Measurements from ENCODE around the gene YWHAH.
A peak's percentile ranks its signal among the peaks of the same experiment; 100 is the strongest.

YWHAH gene

GRCh38 chr22:31923747-31924146 is 20.6 kb upstream of the YWHAH start:
- DNase-seq: no peak

GRCh38 chr22:31925056-31925455 is 19.3 kb upstream of the YWHAH start:
- DNase-seq: no peak

GRCh38 chr22:31926024-31926423 is 18.3 kb upstream of the YWHAH start:
- no peak for DNase-seq

GRCh38 chr22:31926969-31927368 is 17.4 kb upstream of the YWHAH start:
- DNase-seq: no peak

GRCh38 chr22:31927562-31927961 is 16.8 kb upstream of the YWHAH start:
- no peak for DNase-seq

GRCh38 chr22:31929167-31929930 is 15.0 kb upstream of the YWHAH start:
- no peak for DNase-seq

GRCh38 chr22:31932863-31933262 is 11.5 kb upstream of the YWHAH start:
- DNase-seq: no peak

- DNase-seq: no peak
Measured at GRCh38 chr22:31933406-31933805, 10.9 kb upstream of the YWHAH start.

- no peak for DNase-seq
Measured at GRCh38 chr22:31933816-31934482, 10.4 kb upstream of the YWHAH start.

- DNase-seq: no peak
Measured at GRCh38 chr22:31935961-31936635, 8.2 kb upstream of the YWHAH start.

- DNase-seq: no peak
Measured at GRCh38 chr22:31937341-31937740, 7.0 kb upstream of the YWHAH start.

GRCh38 chr22:31938296-31938695 is 6.0 kb upstream of the YWHAH start:
- no peak for DNase-seq

- DNase-seq: no peak
Measured at GRCh38 chr22:31940506-31940905, 3.8 kb upstream of the YWHAH start.

- DNase-seq: no peak
Measured at GRCh38 chr22:31942091-31942490, 2.2 kb upstream of the YWHAH start.

- DNase-seq: no peak
Measured at GRCh38 chr22:31943206-31943977, 943 bp upstream of the YWHAH start.

- DNase-seq: peak in 1 of 2 experiments; percentile 46
Measured at GRCh38 chr22:31944700-31945442, 536 bp downstream of the YWHAH start.

- peak in 1 of 2 experiments; percentile 14 for DNase-seq
Measured at GRCh38 chr22:31945443-31945855, 1.1 kb downstream of the YWHAH start.

- DNase-seq: peak in 1 of 2 experiments; percentile 31
Measured at GRCh38 chr22:31945971-31946680, 1.8 kb downstream of the YWHAH start.

- peak in 1 of 2 experiments; percentile 38 for DNase-seq
Measured at GRCh38 chr22:31947296-31947695, 3.0 kb downstream of the YWHAH start.

GRCh38 chr22:31948002-31948401 is 3.7 kb downstream of the YWHAH start:
- no peak for DNase-seq

GRCh38 chr22:31950226-31950625 is 5.9 kb downstream of the YWHAH start:
- no peak for DNase-seq
